ENCODE data around the gene FANCC.
A peak's percentile ranks its signal among the peaks of the same experiment; 100 is the strongest.

FANCC gene

DNA sequence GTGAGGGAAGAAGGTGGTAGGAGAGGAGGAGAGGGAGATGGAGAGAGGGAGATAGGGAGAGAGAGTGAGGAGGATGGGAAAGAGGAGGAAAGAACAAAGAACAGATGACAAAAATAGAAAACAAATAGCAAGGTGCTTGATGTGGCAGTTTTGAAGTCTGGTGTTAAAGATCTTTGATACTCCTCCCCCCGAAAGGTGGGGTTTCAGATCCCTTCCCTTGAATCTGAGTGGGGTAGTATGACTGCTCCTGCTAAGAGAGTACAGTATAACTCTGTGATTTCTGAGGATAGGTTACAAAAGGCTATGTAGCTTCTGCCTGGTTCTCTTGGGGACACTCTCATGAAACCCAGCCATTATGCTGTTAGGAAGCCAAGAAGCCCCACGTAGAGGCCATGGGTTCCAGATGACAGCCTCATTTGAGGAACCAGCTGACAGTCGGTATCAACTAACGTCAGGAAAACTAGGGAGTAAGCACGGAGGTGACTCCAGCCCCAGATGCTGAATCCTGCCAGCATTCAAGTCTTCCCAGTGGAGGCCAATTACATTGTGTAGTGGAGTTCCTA, 102.1 kb downstream of the FANCC start:
- no peaks in the 10 kb centered on the region for H3K27me3 ChIP-seq (ENCODE audit: insufficient read depth, low read length, poor library complexity)
- DNase-seq (no peak), ATAC-seq (ENCODE audit: insufficient read depth, low read depth) (peak; percentile 37; the same call in 1 of the 3 replicates)
- no peak overlapping the region for H3K4me2 ChIP-seq (ENCODE audit: insufficient read depth, low read length)
- no peak overlapping the region for H3K4me3 ChIP-seq (ENCODE audit: low read depth in 1 of 2, low read length in 2 of 2)
- no peak for TF ChIP-seq EZH2 (IDR thresholded peaks at IDR 0.05; ENCODE audit: borderline replicate concordance, low read depth, low read length, severe bottlenecking)
- TF ChIP-seq, protein P1, sequence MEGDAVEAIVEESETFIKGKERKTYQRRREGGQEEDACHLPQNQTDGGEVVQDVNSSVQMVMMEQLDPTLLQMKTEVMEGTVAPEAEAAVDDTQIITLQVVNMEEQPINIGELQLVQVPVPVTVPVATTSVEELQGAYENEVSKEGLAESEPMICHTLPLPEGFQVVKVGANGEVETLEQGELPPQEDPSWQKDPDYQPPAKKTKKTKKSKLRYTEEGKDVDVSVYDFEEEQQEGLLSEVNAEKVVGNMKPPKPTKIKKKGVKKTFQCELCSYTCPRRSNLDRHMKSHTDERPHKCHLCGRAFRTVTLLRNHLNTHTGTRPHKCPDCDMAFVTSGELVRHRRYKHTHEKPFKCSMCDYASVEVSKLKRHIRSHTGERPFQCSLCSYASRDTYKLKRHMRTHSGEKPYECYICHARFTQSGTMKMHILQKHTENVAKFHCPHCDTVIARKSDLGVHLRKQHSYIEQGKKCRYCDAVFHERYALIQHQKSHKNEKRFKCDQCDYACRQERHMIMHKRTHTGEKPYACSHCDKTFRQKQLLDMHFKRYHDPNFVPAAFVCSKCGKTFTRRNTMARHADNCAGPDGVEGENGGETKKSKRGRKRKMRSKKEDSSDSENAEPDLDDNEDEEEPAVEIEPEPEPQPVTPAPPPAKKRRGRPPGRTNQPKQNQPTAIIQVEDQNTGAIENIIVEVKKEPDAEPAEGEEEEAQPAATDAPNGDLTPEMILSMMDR (IDR thresholded peaks at IDR 0.05; ENCODE audit: borderline replicate concordance, extremely low read depth, low read length, poor library complexity, severe bottlenecking) = no peak
- no peaks in the 10 kb centered on the region for H3K36me3 ChIP-seq (ENCODE audit: insufficient read depth, low read length)
- no peaks in the 10 kb centered on the region for H3K79me2 ChIP-seq (ENCODE audit: insufficient read depth, low read length)
- H3K9ac ChIP-seq (ENCODE audit: low read depth, low read length) = no peak overlapping the region
- H3K27ac ChIP-seq (ENCODE audit: low read length) = no peak overlapping the region
- no peaks in the 10 kb centered on the region for H3K4me1 ChIP-seq (ENCODE audit: insufficient read depth, low read length)
- no peak overlapping the region for H2AFZ ChIP-seq (ENCODE audit: low read depth, low read length)
- H4K20me1 ChIP-seq (ENCODE audit: insufficient read depth, low read length) = no peaks in the 10 kb centered on the region
- H3K9me3 ChIP-seq (ENCODE audit: insufficient read depth, low read length, severe bottlenecking) = no peaks in the 10 kb centered on the region

DNA sequence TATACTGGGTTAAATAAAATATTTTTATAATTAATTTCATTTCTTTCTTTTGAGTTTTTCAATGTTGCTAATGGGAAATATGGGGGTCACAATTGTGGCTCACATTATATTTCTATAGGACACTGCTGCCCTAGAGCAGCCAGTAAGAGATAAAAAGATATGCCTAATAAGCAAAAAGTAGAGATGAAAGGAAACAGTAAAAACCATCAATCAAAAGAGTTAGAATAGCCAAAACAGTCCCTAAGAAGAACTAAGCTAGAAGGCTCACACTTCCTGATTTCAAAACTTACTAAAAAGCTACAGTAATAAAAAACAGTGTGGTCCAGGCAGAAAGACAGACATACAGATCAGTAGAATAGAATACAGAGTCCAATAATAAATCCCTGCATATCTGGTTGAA, 104.4 kb downstream of the FANCC start:
- Histone ChIP-seq H3K4me2 (ENCODE audit: insufficient read depth, low read length) (no peak overlapping the region), H3K9ac (ENCODE audit: low read depth, low read length) (no peak overlapping the region), H3K27ac (ENCODE audit: low read length) (no peak overlapping the region), H4K20me1 (ENCODE audit: insufficient read depth, low read length) (no peaks in the 10 kb centered on the region), H3K9me3 (ENCODE audit: insufficient read depth, low read length, severe bottlenecking) (no peaks in the 10 kb centered on the region), H3K4me1 (ENCODE audit: insufficient read depth, low read length) (no peaks in the 10 kb centered on the region), H3K36me3 (ENCODE audit: insufficient read depth, low read length) (no peaks in the 10 kb centered on the region), H3K27me3 (ENCODE audit: insufficient read depth, low read length, poor library complexity) (no peaks in the 10 kb centered on the region), H3K4me3 (ENCODE audit: low read depth in 1 of 2, low read length in 2 of 2) (no peak overlapping the region), H2AFZ (ENCODE audit: low read depth, low read length) (no peak overlapping the region), H3K79me2 (ENCODE audit: insufficient read depth, low read length) (no peaks in the 10 kb centered on the region)
- DNase-seq (no peak), ATAC-seq (ENCODE audit: insufficient read depth, low read depth) (no peak)
- TF ChIP-seq EZH2 (IDR thresholded peaks at IDR 0.05; ENCODE audit: borderline replicate concordance, low read depth, low read length, severe bottlenecking) = no peak
- TF ChIP-seq, protein P1 (IDR thresholded peaks at IDR 0.05; ENCODE audit: borderline replicate concordance, extremely low read depth, low read length, poor library complexity, severe bottlenecking) = no peak

DNA sequence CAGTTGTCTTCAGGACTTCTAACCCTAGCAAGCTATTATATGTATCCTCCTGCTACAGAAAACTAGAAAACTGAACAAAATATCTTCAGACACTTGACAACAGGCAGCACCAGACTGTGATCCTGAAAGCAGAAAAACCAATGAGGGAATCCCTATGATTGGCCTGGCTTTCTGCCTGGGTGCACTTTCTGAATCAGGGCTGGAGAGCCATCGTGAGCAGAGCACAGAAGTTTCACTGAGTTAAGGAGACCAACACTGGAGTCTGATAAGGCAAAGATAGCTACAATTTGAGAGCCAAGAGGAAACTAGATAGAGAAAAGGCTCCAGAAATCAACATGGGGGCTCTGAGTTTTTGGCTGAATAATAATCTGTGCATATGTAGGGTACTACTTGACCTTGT, 106.5 kb downstream of the FANCC start:
- Histone ChIP-seq H3K9ac (ENCODE audit: low read depth, low read length) (no peak overlapping the region), H3K4me2 (ENCODE audit: insufficient read depth, low read length) (no peak overlapping the region), H3K79me2 (ENCODE audit: insufficient read depth, low read length) (no peaks in the 10 kb centered on the region), H3K36me3 (ENCODE audit: insufficient read depth, low read length) (no peaks in the 10 kb centered on the region), H3K27me3 (ENCODE audit: insufficient read depth, low read length, poor library complexity) (no peaks in the 10 kb centered on the region), H3K4me1 (ENCODE audit: insufficient read depth, low read length) (no peaks in the 10 kb centered on the region), H3K4me3 (ENCODE audit: low read depth in 1 of 2, low read length in 2 of 2) (no peak overlapping the region), H2AFZ (ENCODE audit: low read depth, low read length) (no peak overlapping the region), H4K20me1 (ENCODE audit: insufficient read depth, low read length) (no peaks in the 10 kb centered on the region), H3K9me3 (ENCODE audit: insufficient read depth, low read length, severe bottlenecking) (no peaks in the 10 kb centered on the region), H3K27ac (ENCODE audit: low read length) (no peak overlapping the region)
- ATAC-seq (ENCODE audit: insufficient read depth, low read depth) = no peak
- TF ChIP-seq EZH2 (IDR thresholded peaks at IDR 0.05; ENCODE audit: borderline replicate concordance, low read depth, low read length, severe bottlenecking) = no peak
- TF ChIP-seq, protein P1 (IDR thresholded peaks at IDR 0.05; ENCODE audit: borderline replicate concordance, extremely low read depth, low read length, poor library complexity, severe bottlenecking) = no peak
- DNase-seq = no peak

DNA sequence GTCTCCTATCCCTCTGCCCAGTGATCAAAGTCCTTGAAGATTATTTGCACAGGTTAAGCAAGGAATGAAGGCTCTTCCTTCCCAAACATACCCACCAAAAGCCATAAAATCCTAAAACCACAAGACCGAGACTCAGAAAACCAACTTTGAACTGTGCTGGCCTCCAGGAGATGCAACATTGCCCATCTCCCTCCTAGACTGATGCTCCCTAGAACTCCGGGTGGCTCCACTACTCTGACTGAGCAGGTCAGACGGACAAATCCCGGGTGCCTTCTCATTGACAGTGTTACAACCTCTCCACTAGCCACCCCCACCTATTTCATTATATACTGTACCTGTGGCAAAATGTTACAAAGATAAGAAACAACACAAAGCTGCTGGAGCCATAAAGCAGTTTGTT, 110.1 kb downstream of the FANCC start:
- TF ChIP-seq EZH2 (IDR thresholded peaks at IDR 0.05; ENCODE audit: borderline replicate concordance, low read depth, low read length, severe bottlenecking) = no peak
- TF ChIP-seq, protein P1 (IDR thresholded peaks at IDR 0.05; ENCODE audit: borderline replicate concordance, extremely low read depth, low read length, poor library complexity, severe bottlenecking) = no peak
- H2AFZ ChIP-seq (ENCODE audit: low read depth, low read length) = no peak overlapping the region
- no peak overlapping the region for H3K9ac ChIP-seq (ENCODE audit: low read depth, low read length)
- no peak overlapping the region for H3K4me2 ChIP-seq (ENCODE audit: insufficient read depth, low read length)
- ATAC-seq (ENCODE audit: insufficient read depth, low read depth) (no peak), DNase-seq (no peak)
- H3K27me3 ChIP-seq (ENCODE audit: insufficient read depth, low read length, poor library complexity) = no peaks in the 10 kb centered on the region
- no peak overlapping the region for H3K4me3 ChIP-seq (ENCODE audit: low read depth in 1 of 2, low read length in 2 of 2)
- H3K27ac ChIP-seq (ENCODE audit: low read length) = no peak overlapping the region
- no peaks in the 10 kb centered on the region for H3K36me3 ChIP-seq (ENCODE audit: insufficient read depth, low read length)
- H3K9me3 ChIP-seq (ENCODE audit: insufficient read depth, low read length, severe bottlenecking) = no peaks in the 10 kb centered on the region
- no peaks in the 10 kb centered on the region for H3K79me2 ChIP-seq (ENCODE audit: insufficient read depth, low read length)
- H4K20me1 ChIP-seq (ENCODE audit: insufficient read depth, low read length) = no peaks in the 10 kb centered on the region
- no peaks in the 10 kb centered on the region for H3K4me1 ChIP-seq (ENCODE audit: insufficient read depth, low read length)

All from DND-41 (cell line).